Fibroblast of gingiva (primary cell): Measurements from ENCODE around the gene NR3C2.
"Not testable (repeated sequence)": the region's sequence is repeated elsewhere in the genome, so short reads cannot be mapped to it uniquely, and the experiment has no call there.

ENCODE experiments used
- DNase-seq: peaks from one replicate; pipeline ENCODE4 v3.0.0-alpha.2; 2011; ENCODE audit warnings: low read depth

Gene NR3C2

GRCh38 chr4:148166132-148166591 lies 276.1 kb downstream of the NR3C2 start:
- peak; percentile 65 for DNase-seq

GRCh38 chr4:148164557-148164956 lies 277.7 kb downstream of the NR3C2 start:
- DNase-seq, result no peak

GRCh38 chr4:148162991-148163390 lies 279.2 kb downstream of the NR3C2 start:
- no peak for DNase-seq

- DNase-seq, result no peak
These were observed 279.7 kb downstream of the NR3C2 start for GRCh38 chr4:148162519-148162918.

- DNase-seq, result no peak
These were observed 280.6 kb downstream of the NR3C2 start for GRCh38 chr4:148161601-148162000.

- no peak for DNase-seq
These were observed 282.4 kb downstream of the NR3C2 start for GRCh38 chr4:148159793-148160192.

GRCh38 chr4:148154769-148155168 lies 287.4 kb downstream of the NR3C2 start:
- DNase-seq, result no peak

- no peak for DNase-seq
These were observed 289.2 kb downstream of the NR3C2 start for GRCh38 chr4:148152868-148153625.

GRCh38 chr4:148151806-148152205 lies 290.4 kb downstream of the NR3C2 start:
- DNase-seq, result no peak

- DNase-seq, result no peak
These were observed 296.7 kb downstream of the NR3C2 start for GRCh38 chr4:148145475-148145874.

- DNase-seq, result no peak
These were observed 299.0 kb downstream of the NR3C2 start for GRCh38 chr4:148143174-148143573.

GRCh38 chr4:148141501-148141900 lies 300.7 kb downstream of the NR3C2 start:
- DNase-seq, result no peak

- peak; percentile 56 for DNase-seq
These were observed 315.4 kb downstream of the NR3C2 start for GRCh38 chr4:148126825-148127224.

- DNase-seq, result no peak
These were observed 317.7 kb downstream of the NR3C2 start for GRCh38 chr4:148124512-148124911.

GRCh38 chr4:148123161-148123560 lies 319.1 kb downstream of the NR3C2 start:
- not testable (repeated sequence) for DNase-seq

GRCh38 chr4:148120216-148120615 lies 322.0 kb downstream of the NR3C2 start:
- DNase-seq, result peak; percentile 25

GRCh38 chr4:148118633-148119032 lies 323.6 kb downstream of the NR3C2 start:
- DNase-seq, result no peak

GRCh38 chr4:148118179-148118578 lies 324.0 kb downstream of the NR3C2 start:
- no peak for DNase-seq

- DNase-seq, result no peak
These were observed 325.2 kb downstream of the NR3C2 start for GRCh38 chr4:148116969-148117368.

- peak; percentile 92 for DNase-seq
These were observed 325.9 kb downstream of the NR3C2 start for GRCh38 chr4:148116264-148116663.

GRCh38 chr4:148114436-148114835 lies 327.8 kb downstream of the NR3C2 start:
- no peak for DNase-seq

- DNase-seq, result peak; percentile 86
These were observed 329.8 kb downstream of the NR3C2 start for GRCh38 chr4:148112231-148112982.

GRCh38 chr4:148110169-148110568 lies 332.0 kb downstream of the NR3C2 start:
- DNase-seq, result no peak
